Caco-2 (cell line): ENCODE measurements around the gene CPLX1. TPM values are rescaled to one million over a fixed set of nuclear protein-coding genes. Genes with fewer than 3 reads are reported as not detected.

Source experiments
- BruUV-seq: library from RNA; stranded (reverse); fragments of 400-500 nt; replicated peaks from 2 replicates; lab custom pipeline; 2021; lab: Mats Ljungman, UMichigan
- CTCF ChIA-PET: fragments of 300-600 bp; sonication (Branson Sonifier 250); formaldehyde crosslinking; loops from one replicate; lab custom pipeline; 2022; ENCODE audit warnings: antibody characterized with exemption; lab: Charles Lee
- POLR2A ChIA-PET: fragments of 300-600 bp; sonication (Branson Sonifier 250); formaldehyde crosslinking; loops from one replicate; lab custom pipeline; 2022; ENCODE audit warnings: antibody characterized with exemption; lab: Charles Lee
- DNase-seq, 2 experiments: peaks; one replicate each; pipeline versions ENCODE4 v3.0.0 to v3.0.0-alpha.2; 2020 to 2022
- H3K27me3 ChIP-seq: replicated peaks from 2 replicates; pipeline ENCODE4 v1.6.0; 2011; ENCODE audit warnings: low read length; ENCODE audit not compliant: control insufficient read depth, insufficient read depth
- H3K36me3 ChIP-seq: 2 replicates; pipeline ENCODE4 v1.5.1; 2011; ENCODE audit warnings: low read length; ENCODE audit not compliant: control insufficient read depth, insufficient read depth
- H3K4me1 ChIP-seq: fragments of 250-450 bp; sonication (Bioruptor Pico); 2 replicates; pipeline ENCODE4 v1.5.1; 2020; ENCODE audit warnings: mild to moderate bottlenecking
- H3K4me3 ChIP-seq: 2 replicates; pipeline ENCODE4 v1.5.1; 2011; ENCODE audit warnings: low read depth, mild to moderate bottlenecking, control low read depth, low read length
- H3K9me3 ChIP-seq: fragments of 250-450 bp; sonication (Bioruptor Pico); 2 replicates; pipeline ENCODE4 v1.5.1; 2020; ENCODE audit warnings: mild to moderate bottlenecking, moderate library complexity
- H3K27ac Mint-ChIP-seq: one replicate; pipeline ENCODE4 v1.8.0; 2022; ENCODE audit warnings: mixed read lengths; ENCODE audit not compliant: unreplicated experiment
- H3K27me3 Mint-ChIP-seq: one replicate; pipeline ENCODE4 v1.8.0; 2022; ENCODE audit warnings: mixed read lengths; ENCODE audit not compliant: insufficient read depth, unreplicated experiment
- H3K36me3 Mint-ChIP-seq: one replicate; pipeline ENCODE4 v1.8.0; 2022; ENCODE audit warnings: mild to moderate bottlenecking, mixed read lengths; ENCODE audit not compliant: insufficient read depth, unreplicated experiment
- H3K4me1 Mint-ChIP-seq: one replicate; pipeline ENCODE4 v1.8.0; 2022; ENCODE audit warnings: low read depth, mixed read lengths; ENCODE audit not compliant: unreplicated experiment
- H3K4me3 Mint-ChIP-seq: one replicate; pipeline ENCODE4 v1.8.0; 2022; ENCODE audit warnings: mild to moderate bottlenecking, moderate library complexity, mixed read lengths; ENCODE audit not compliant: unreplicated experiment
- H3K9me3 Mint-ChIP-seq: one replicate; pipeline ENCODE4 v1.8.0; 2022; ENCODE audit warnings: mixed read lengths; ENCODE audit not compliant: unreplicated experiment
- intact Hi-C: fragments of 100-400 bp; cut with micrococcal nuclease; formaldehyde crosslinking; loops from one replicate; pipeline ENCODE4 v1.10.0; 2022; ENCODE audit not compliant: unreplicated experiment
- total RNA-seq: library from RNA; stranded (reverse); gene quantifications from 2 replicates; pipeline ENCODE4 v1.2.3, GENCODE V29; 2022
- TF ChIP-seq, protein P1 (sequence below), 2 experiments: fragments of 200-600 bp in 1 of 2; IDR thresholded peaks; 1 replicate in 1 of 2; 2 replicates in 1 of 2; pipeline versions ENCODE4 v1.5.1 to v1.8.0; 2011 to 2022; ENCODE audit warnings: antibody characterized with exemption in 1 of 2, control low read depth in 1 of 2, inconsistent platforms in 1 of 2, low read depth in 1 of 2, low read length in 1 of 2, mild to moderate bottlenecking in 1 of 2, moderate library complexity in 1 of 2; ENCODE audit not compliant: insufficient read depth in 1 of 2, severe bottlenecking in 1 of 2, unreplicated experiment in 1 of 2

The CPLX1 gene
- total RNA-seq, 1 experiment from 2014 or later, result 20.9 TPM

DNA sequence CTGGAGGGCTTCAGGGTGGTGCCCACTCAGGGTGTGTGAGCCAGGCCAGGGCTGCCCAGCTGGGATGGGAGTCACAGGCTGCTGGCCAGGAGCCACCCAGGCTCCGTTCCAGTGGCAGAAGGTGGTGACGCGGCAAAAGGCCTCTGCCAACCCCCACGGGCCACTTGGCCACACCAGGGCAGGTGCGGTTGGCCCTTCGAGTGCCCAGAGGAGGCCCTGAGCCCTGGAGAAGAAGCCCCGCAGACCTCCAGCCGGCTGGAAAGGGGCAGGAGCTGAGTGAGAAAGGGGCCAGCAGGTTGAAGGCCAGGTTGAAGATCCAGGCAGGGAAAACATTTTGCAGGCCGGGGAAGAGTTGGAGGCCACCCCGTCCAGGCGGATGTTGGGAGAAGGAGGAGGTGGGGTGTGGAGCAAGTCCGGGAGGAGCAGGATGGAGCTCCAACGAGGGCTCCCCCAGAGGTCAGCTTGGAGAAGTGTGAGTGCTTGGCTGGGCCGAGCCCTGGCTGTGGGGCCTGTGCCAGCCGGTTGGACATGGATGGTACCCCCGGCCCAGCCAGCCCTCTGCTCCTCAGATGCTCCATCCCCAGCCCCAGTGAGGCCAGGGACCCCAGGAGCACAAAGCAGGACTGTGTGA is 2.8 kb upstream of the CPLX1 start:
- Histone ChIP-seq H3K27me3 (no peaks in the 10 kb centered on the region), H3K36me3 (no peaks in the 10 kb centered on the region), H3K4me3 (no peak overlapping the region), H3K4me1 (peaks cover 4% of the 10 kb centered on the region; the same call in 1 of the 2 replicates), H3K9me3 (no peaks in the 10 kb centered on the region)
- intact Hi-C loops, result no loop called here
- DNase-seq, result peak in 1 of 2 experiments; percentile 38
- H3K27me3 Mint-ChIP-seq, result peaks cover 4% of the 10 kb centered on the region
- no TSS peak for BruUV-seq
- no peak overlapping the region for H3K27ac Mint-ChIP-seq
- H3K36me3 Mint-ChIP-seq, result no peaks in the 10 kb centered on the region
- no peaks in the 10 kb centered on the region for H3K4me1 Mint-ChIP-seq
- TF ChIP-seq, protein P1, sequence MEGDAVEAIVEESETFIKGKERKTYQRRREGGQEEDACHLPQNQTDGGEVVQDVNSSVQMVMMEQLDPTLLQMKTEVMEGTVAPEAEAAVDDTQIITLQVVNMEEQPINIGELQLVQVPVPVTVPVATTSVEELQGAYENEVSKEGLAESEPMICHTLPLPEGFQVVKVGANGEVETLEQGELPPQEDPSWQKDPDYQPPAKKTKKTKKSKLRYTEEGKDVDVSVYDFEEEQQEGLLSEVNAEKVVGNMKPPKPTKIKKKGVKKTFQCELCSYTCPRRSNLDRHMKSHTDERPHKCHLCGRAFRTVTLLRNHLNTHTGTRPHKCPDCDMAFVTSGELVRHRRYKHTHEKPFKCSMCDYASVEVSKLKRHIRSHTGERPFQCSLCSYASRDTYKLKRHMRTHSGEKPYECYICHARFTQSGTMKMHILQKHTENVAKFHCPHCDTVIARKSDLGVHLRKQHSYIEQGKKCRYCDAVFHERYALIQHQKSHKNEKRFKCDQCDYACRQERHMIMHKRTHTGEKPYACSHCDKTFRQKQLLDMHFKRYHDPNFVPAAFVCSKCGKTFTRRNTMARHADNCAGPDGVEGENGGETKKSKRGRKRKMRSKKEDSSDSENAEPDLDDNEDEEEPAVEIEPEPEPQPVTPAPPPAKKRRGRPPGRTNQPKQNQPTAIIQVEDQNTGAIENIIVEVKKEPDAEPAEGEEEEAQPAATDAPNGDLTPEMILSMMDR (IDR thresholded peaks at IDR 0.05; ENCODE audit: insufficient read depth in 1 of 2, low read depth in 1 of 2, low read length in 1 of 2, severe bottlenecking in 1 of 2, unreplicated experiment in 1 of 2), result peak in 1 of 2 experiments; percentile 22
- H3K4me3 Mint-ChIP-seq, result no peak overlapping the region
- POLR2A ChIA-PET, result interaction anchor here (0.7 kb wide), 1 partner anchor 64 kb away, joined by 3 read pairs; no protein-coding TSS in a partner anchor
- no peaks in the 10 kb centered on the region for H3K9me3 Mint-ChIP-seq
- CTCF ChIA-PET, result no interaction called here

DNA sequence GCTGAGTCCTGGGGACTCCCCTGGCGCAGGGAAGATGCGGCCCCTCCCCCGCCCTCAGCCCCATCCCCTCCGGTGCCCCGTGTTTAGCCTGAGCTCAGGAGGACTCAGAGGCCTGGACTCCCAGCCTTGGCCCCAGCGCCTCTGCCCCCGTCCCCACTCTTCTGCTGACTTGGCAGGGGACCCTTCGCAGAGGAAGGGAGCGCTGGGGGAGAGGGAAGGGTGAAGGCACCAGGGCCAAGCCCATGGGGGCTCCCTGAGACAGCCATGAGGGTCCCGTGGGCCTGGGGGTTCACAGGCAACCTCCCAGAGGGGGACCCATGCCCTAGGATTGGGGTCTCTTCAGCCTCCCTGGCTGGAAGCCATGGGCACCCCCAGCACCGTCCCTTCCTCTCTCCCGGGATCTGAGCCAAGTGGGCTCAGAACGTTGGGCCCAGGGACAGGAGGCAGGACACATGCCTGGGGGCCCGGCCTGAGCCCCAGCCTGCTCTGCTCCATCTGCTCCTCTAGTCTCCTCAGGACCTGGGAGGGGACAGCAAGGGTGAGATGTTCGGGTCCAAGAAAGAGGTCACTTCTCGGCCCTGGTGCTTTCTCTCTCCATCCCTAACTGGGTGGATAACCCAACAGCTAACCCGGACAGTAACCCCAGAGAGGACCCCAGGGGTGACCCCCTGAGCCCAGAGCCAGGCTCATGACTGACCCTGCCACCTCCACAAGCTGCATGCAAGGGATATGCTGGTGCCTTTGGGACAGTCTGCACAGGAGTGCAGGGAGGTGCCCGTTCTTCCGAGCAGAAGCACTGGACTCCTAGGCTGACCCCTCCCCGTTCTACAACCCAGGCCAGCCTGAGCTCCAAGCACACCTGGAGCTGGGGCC is 1.5 kb upstream of the CPLX1 start:
- ChIA-PET CTCF (interaction anchor here (1.2 kb wide), 1 partner anchor 160 kb away, joined by 7 read pairs; no protein-coding TSS in a partner anchor), POLR2A (interaction anchor here (0.6 to 0.7 kb wide), 2 partner anchors 62 to 166 kb away, joined by 3 to 12 read pairs; no protein-coding TSS in a partner anchor)
- peaks cover 4% of the 10 kb centered on the region for H3K27me3 Mint-ChIP-seq
- TF ChIP-seq, protein P1 (IDR thresholded peaks at IDR 0.05; ENCODE audit: insufficient read depth in 1 of 2, low read depth in 1 of 2, low read length in 1 of 2, severe bottlenecking in 1 of 2, unreplicated experiment in 1 of 2), result no peak
- Histone ChIP-seq H3K27me3 (no peaks in the 10 kb centered on the region), H3K4me3 (peak overlapping the region; percentile 30; the same call in 1 of the 2 replicates), H3K9me3 (no peaks in the 10 kb centered on the region), H3K4me1 (peaks cover 4% of the 10 kb centered on the region; the same call in 1 of the 2 replicates), H3K36me3 (no peaks in the 10 kb centered on the region)
- no peaks in the 10 kb centered on the region for H3K9me3 Mint-ChIP-seq
- intact Hi-C loops, result no loop called here
- no TSS peak for BruUV-seq
- no peaks in the 10 kb centered on the region for H3K36me3 Mint-ChIP-seq
- H3K4me3 Mint-ChIP-seq, result peak overlapping the region; percentile 40
- no peaks in the 10 kb centered on the region for H3K4me1 Mint-ChIP-seq
- peak in 1 of 2 experiments; percentile 32 for DNase-seq
- H3K27ac Mint-ChIP-seq, result no peak overlapping the region

DNA sequence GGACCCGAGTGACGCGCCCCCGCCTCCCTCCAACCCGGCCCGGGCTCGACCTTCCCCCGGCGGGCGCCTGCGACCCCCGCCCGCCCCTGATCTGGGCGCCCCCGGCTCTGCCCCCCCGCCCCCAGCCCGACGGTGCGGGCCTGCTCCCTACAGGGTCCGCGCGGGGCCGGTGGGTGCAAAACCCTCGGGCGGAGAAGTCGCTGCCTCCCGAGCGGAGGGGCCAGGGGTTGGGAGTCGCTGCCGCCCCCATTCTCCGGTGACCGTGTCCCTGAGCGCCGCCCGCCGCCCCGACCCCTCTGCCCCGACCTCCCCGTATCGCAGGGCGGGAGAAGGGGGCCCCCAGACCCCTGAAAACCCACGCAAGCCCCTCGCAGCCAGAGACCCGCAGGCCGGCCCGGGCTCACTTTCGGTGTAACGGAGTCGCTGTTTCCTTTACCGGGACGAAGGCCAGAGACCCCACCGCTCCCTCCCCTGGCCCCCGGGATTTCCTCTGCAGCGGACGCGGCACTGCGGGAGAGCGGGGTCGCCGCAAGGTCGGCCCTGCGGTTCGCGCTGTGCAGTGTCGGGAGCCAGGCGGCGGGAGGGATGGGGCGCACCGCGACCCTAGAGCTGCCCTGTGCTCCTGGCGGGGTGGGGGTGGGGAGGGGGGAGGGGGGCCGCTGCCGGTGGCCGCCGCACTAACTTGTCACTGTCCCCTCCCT is 729 bp upstream of the CPLX1 start:
- CTCF ChIA-PET, result interaction anchor here (1.2 kb wide), 1 partner anchor 161 kb away, joined by 7 read pairs; no protein-coding TSS in a partner anchor
- DNase-seq, result peak; percentile 27 to 38
- H3K27me3 Mint-ChIP-seq, result peaks cover 10% of the 10 kb centered on the region
- H3K4me1 Mint-ChIP-seq, result no peaks in the 10 kb centered on the region
- POLR2A ChIA-PET, result no interaction called here
- H3K9me3 Mint-ChIP-seq, result no peaks in the 10 kb centered on the region
- no peak overlapping the region for H3K4me3 Mint-ChIP-seq
- Histone ChIP-seq H3K9me3 (no peaks in the 10 kb centered on the region), H3K36me3 (no peaks in the 10 kb centered on the region), H3K27me3 (no peaks in the 10 kb centered on the region), H3K4me1 (peaks cover 4% of the 10 kb centered on the region; the same call in 1 of the 2 replicates), H3K4me3 (peak overlapping the region; percentile 30)
- no peaks in the 10 kb centered on the region for H3K36me3 Mint-ChIP-seq
- no peak overlapping the region for H3K27ac Mint-ChIP-seq
- no TSS peak for BruUV-seq
- TF ChIP-seq, protein P1 (IDR thresholded peaks at IDR 0.05; ENCODE audit: insufficient read depth in 1 of 2, low read depth in 1 of 2, low read length in 1 of 2, severe bottlenecking in 1 of 2, unreplicated experiment in 1 of 2), result no peak
- intact Hi-C loops, result no loop called here
